HEK293 (cell line): Measurements from ENCODE around the gene HOXD9.

Experiments
- CTCF ChIA-PET: fragments of 350-600 bp; formaldehyde crosslinking; extraction: SDS; loops from one replicate; lab custom pipeline; 2021; ENCODE audit warnings: antibody characterized with exemption; lab: Yijun Ruan, JAX
- POLR2A ChIA-PET: fragments of 300-600 bp; formaldehyde crosslinking; extraction: SDS; loops from one replicate; lab custom pipeline; 2020; ENCODE audit warnings: antibody characterized with exemption, inconsistent platforms; lab: Yijun Ruan, JAX
- H3K27ac ChIP-seq: fragments of 200-500 bp; sonication (Bioruptor generic); 2 replicates; pipeline ENCODE4 v1.5.1; 2014; ENCODE audit warnings: low read depth, low read length, control low read depth, inconsistent platforms; ENCODE audit errors: extremely low read depth
- H3K36me3 ChIP-seq, 2 experiments: fragments of 200-500 bp in 1 of 2; sonication (Bioruptor generic) in 1 of 2; 1 replicate in 1 of 2; 2 replicates in 1 of 2; pipeline ENCODE4 v1.5.1; 2014 to 2017; ENCODE audit warnings: inconsistent platforms in 2 of 2, low read length in 2 of 2; ENCODE audit not compliant: control insufficient read depth in 2 of 2, insufficient read depth in 1 of 2
- H3K4me1 ChIP-seq: fragments of 200-500 bp; sonication (Bioruptor generic); 2 replicates; pipeline ENCODE4 v1.5.1; 2014; ENCODE audit warnings: mild to moderate bottlenecking, low read length, inconsistent platforms; ENCODE audit not compliant: control insufficient read depth, insufficient read depth
- H3K4me3 ChIP-seq: 2 replicates; pipeline ENCODE4 v1.5.1; 2011; ENCODE audit warnings: low read depth, mild to moderate bottlenecking, control low read depth, low read length, moderate library complexity
- H3K9me3 ChIP-seq: fragments of 200-500 bp; sonication (Bioruptor generic); 2 replicates; pipeline ENCODE4 v1.5.1; 2014; ENCODE audit warnings: low read depth, low read length, inconsistent platforms; ENCODE audit not compliant: control insufficient read depth, insufficient read depth
- BCL11B ChIP-seq: fragments of 450-650 bp; formaldehyde crosslinking; IDR thresholded peaks from 2 replicates; pipeline ENCODE4 v1.5.1; 2016; ENCODE audit warnings: low read depth, missing biosample characterization, missing genetic modification characterization
- HOXD13 ChIP-seq: sonication (generic); formaldehyde crosslinking; IDR thresholded peaks from 2 replicates; pipeline ENCODE4 v1.8.0; 2022; ENCODE audit warnings: missing genetic modification reagents, borderline replicate concordance
- KLF17 ChIP-seq: fragments of 450-650 bp; formaldehyde crosslinking; IDR thresholded peaks from 2 replicates; pipeline ENCODE4 v1.5.1; 2016; ENCODE audit warnings: missing biosample characterization, missing genetic modification characterization
- KLF8 ChIP-seq: fragments of 450-650 bp; formaldehyde crosslinking; IDR thresholded peaks from 2 replicates; pipeline ENCODE4 v1.5.1; 2016; ENCODE audit warnings: missing biosample characterization, missing genetic modification characterization
- PRDM6 ChIP-seq: fragments of 450-650 bp; formaldehyde crosslinking; IDR thresholded peaks from 2 replicates; pipeline ENCODE4 v1.5.1; 2017; ENCODE audit warnings: missing biosample characterization, missing genetic modification characterization
- SCRT1 ChIP-seq: fragments of 450-650 bp; formaldehyde crosslinking; IDR thresholded peaks from 2 replicates; pipeline ENCODE4 v1.5.1; 2016; ENCODE audit warnings: missing biosample characterization, missing genetic modification characterization, borderline replicate concordance
- SCRT2 ChIP-seq: fragments of 450-650 bp; formaldehyde crosslinking; IDR thresholded peaks from 2 replicates; pipeline ENCODE4 v1.5.1; 2016; ENCODE audit warnings: missing biosample characterization, missing genetic modification characterization
- YY2 ChIP-seq: fragments of 450-650 bp; formaldehyde crosslinking; IDR thresholded peaks from 2 replicates; pipeline ENCODE4 v1.5.1; 2016; ENCODE audit warnings: missing biosample characterization, missing genetic modification characterization
- ZBTB11 ChIP-seq: fragments of 450-650 bp; formaldehyde crosslinking; conservative IDR thresholded peaks from 2 replicates; pipeline ENCODE4 v1.5.1; 2016; ENCODE audit warnings: low read depth, missing biosample characterization, missing genetic modification characterization
- ZBTB7A ChIP-seq: fragments of 450-650 bp; formaldehyde crosslinking; IDR thresholded peaks from 2 replicates; pipeline ENCODE4 v1.5.1; 2016; ENCODE audit warnings: low read depth, missing biosample characterization, missing genetic modification characterization
- ZFP41 ChIP-seq: fragments of 450-650 bp; formaldehyde crosslinking; IDR thresholded peaks from 2 replicates; pipeline ENCODE4 v1.5.1; 2016; ENCODE audit warnings: missing biosample characterization, missing genetic modification characterization, borderline replicate concordance
- ZIC2 ChIP-seq: fragments of 450-650 bp; formaldehyde crosslinking; IDR thresholded peaks from 2 replicates; pipeline ENCODE4 v1.5.1; 2016; ENCODE audit warnings: missing biosample characterization, missing genetic modification characterization
- ZNF155 ChIP-seq: fragments of 450-650 bp; formaldehyde crosslinking; IDR thresholded peaks from 2 replicates; pipeline ENCODE4 v1.5.1; 2016; ENCODE audit warnings: missing biosample characterization, missing genetic modification characterization
- ZNF2 ChIP-seq: fragments of 450-650 bp; formaldehyde crosslinking; IDR thresholded peaks from 2 replicates; pipeline ENCODE4 v1.5.1; 2016; ENCODE audit warnings: missing biosample characterization, missing genetic modification characterization
- ZNF214 ChIP-seq: fragments of 450-650 bp; formaldehyde crosslinking; IDR thresholded peaks from 2 replicates; pipeline ENCODE4 v1.5.1; 2017; ENCODE audit warnings: missing biosample characterization, mild to moderate bottlenecking, missing genetic modification characterization, borderline replicate concordance
- ZNF23 ChIP-seq: fragments of 450-650 bp; formaldehyde crosslinking; IDR thresholded peaks from 2 replicates; pipeline ENCODE4 v1.5.1; 2016; ENCODE audit warnings: missing biosample characterization, missing genetic modification characterization, borderline replicate concordance
- ZNF449 ChIP-seq: fragments of 450-650 bp; formaldehyde crosslinking; IDR thresholded peaks from 2 replicates; pipeline ENCODE4 v1.5.1; 2017; ENCODE audit warnings: missing biosample characterization, mild to moderate bottlenecking, missing genetic modification characterization, moderate library complexity
- ZNF600 ChIP-seq: fragments of 450-650 bp; formaldehyde crosslinking; IDR thresholded peaks from 2 replicates; pipeline ENCODE4 v1.5.1; 2016; ENCODE audit warnings: missing biosample characterization, missing genetic modification characterization
- ZNF664 ChIP-seq: fragments of 450-650 bp; formaldehyde crosslinking; IDR thresholded peaks from 2 replicates; pipeline ENCODE4 v1.5.1; 2016; ENCODE audit warnings: missing biosample characterization, missing genetic modification characterization
- ZNF785 ChIP-seq: fragments of 450-650 bp; formaldehyde crosslinking; IDR thresholded peaks from 2 replicates; pipeline ENCODE4 v1.5.1; 2016; ENCODE audit warnings: missing biosample characterization, missing genetic modification characterization

HOXD9 gene

GRCh38 chr2:176138923-176139660 is 16.6 kb downstream of the HOXD9 start:
- H3K9me3 ChIP-seq, result no peaks in the 10 kb centered on the region
- no peak for TF ChIP-seq SCRT1 (tag by site-specific recombination)
- no peak for TF ChIP-seq ZIC2 (tag by site-specific recombination)
- no peak for TF ChIP-seq HOXD13 (CRISPR knock-in tag)
- no peak for TF ChIP-seq ZBTB7A (tag by site-specific recombination)
- no peak for TF ChIP-seq ZNF214 (tag by site-specific recombination)
- TF ChIP-seq ZNF23 (tag by site-specific recombination), result no peak
- no peak for TF ChIP-seq YY2 (tag by site-specific recombination)
- no peak for TF ChIP-seq ZFP41 (tag by site-specific recombination)
- no peak for TF ChIP-seq ZNF2 (tag by site-specific recombination)
- no peak for TF ChIP-seq PRDM6
- TF ChIP-seq KLF8, result no peak
- no peak for TF ChIP-seq ZNF664
- TF ChIP-seq ZNF155 (tag by site-specific recombination), result no peak
- TF ChIP-seq BCL11B, result no peak
- no peak for TF ChIP-seq KLF17 (tag by site-specific recombination)
- TF ChIP-seq ZNF600, result no peak
- TF ChIP-seq SCRT2, result no peak
- TF ChIP-seq ZBTB11 (tag by site-specific recombination), result no peak
- TF ChIP-seq ZNF785 (tag by site-specific recombination), result no peak
- no peak for TF ChIP-seq ZNF449 (tag by site-specific recombination)
- TF ChIP-seq, all 188 proteins: peak for 0
- Histone ChIP-seq H3K4me3 (no peak overlapping the region), H3K4me1 (peaks cover 13% of the 10 kb centered on the region), H3K36me3 (no peaks in the 10 kb centered on the region), H3K27ac (no peak overlapping the region)
- ChIA-PET CTCF (interaction anchor here (0.6 to 7.5 kb wide), 19 partner anchors 11 to 1009 kb away, joined by 3 to 104 read pairs (median 7); partner anchors contain the start of gene HOXD4), POLR2A (interaction anchor here (1.3 to 1.5 kb wide), 2 partner anchors 17 to 316 kb away, joined by 3 read pairs; no protein-coding TSS in a partner anchor)
